Esophagus squamous epithelium (tissue), 5 donors: ENCODE results near the gene HDAC7. TPM values are rescaled to one million over a fixed set of nuclear protein-coding genes. Genes with fewer than 3 reads are reported as not detected.

Experiments
- DNase-seq: peaks from one replicate; lab custom pipeline; 2025; lab: John Stamatoyannopoulos, UW
- H3K27ac ChIP-seq, 4 donors: fragments of 200-600 bp; sonication (generic); one replicate each; pipeline ENCODE4 v1.5.1; 2016 to 2019; ENCODE audit warnings: mild to moderate bottlenecking in 1 of 4
- H3K27me3 ChIP-seq, 4 donors: fragments of 200-600 bp; sonication (generic); 1 replicate in 3 of 4; 2 replicates in 1 of 4; pipeline versions ENCODE4 v1.5.1 to v1.6.0; 2017 to 2021; ENCODE audit warnings: antibody characterized with exemption in 1 of 4
- H3K36me3 ChIP-seq, 3 donors: fragments of 200-600 bp; sonication (generic); one replicate each; pipeline ENCODE4 v1.5.1; 2016 to 2019
- H3K4me1 ChIP-seq, 3 donors: fragments of 200-600 bp; sonication (generic); one replicate each; pipeline ENCODE4 v1.5.1; 2017 to 2019
- H3K4me3 ChIP-seq, 4 donors: fragments of 200-600 bp; sonication (generic); 1 replicate in 3 of 4; 2 replicates in 1 of 4; pipeline ENCODE4 v1.5.1; 2016 to 2019; ENCODE audit warnings: mild to moderate bottlenecking in 2 of 4, moderate library complexity in 1 of 4
- H3K9me3 ChIP-seq, 3 donors: fragments of 200-600 bp; sonication (generic); one replicate each; pipeline ENCODE4 v1.5.1; 2016 to 2019
- POLR2A ChIP-seq, 4 donors: fragments of 450-650 bp; IDR thresholded peaks; one replicate each; pipeline ENCODE4 v1.6.1; 2017; ENCODE audit warnings: antibody characterized with exemption in 4 of 4, mild to moderate bottlenecking in 4 of 4, moderate library complexity in 3 of 4
- WGBS, 2 donors: methylation state at CpG; one replicate each; pipeline ENCODE4 v1.1.5; 2018; 5-methylcytosine and 5-hydroxymethylcytosine counted together
- intact Hi-C: fragments of 100-400 bp; cut with DNase I; formaldehyde crosslinking; loops from one replicate; pipeline ENCODE4 v1.15.0; 2022
- total RNA-seq, 4 donors: library from RNA; depleted of rRNA; stranded (reverse); fragments of >200 nt; gene quantifications; one replicate each; pipeline ENCODE4 v1.1.0, GENCODE V29; 2016
- TF ChIP-seq, protein P1 (sequence below), 6 experiments: fragments of 450-650 bp in 4 of 6; fragments of 200-600 bp in 2 of 6; sonication (generic) in 2 of 6; IDR thresholded peaks; one replicate each; pipeline ENCODE4 v1.5.1; 2016 to 2019; ENCODE audit warnings: antibody characterized with exemption in 6 of 6, mild to moderate bottlenecking in 4 of 6, moderate library complexity in 4 of 6
- donor health status: DM: yes; HTN: yes; CAD: no.

HDAC7 gene
- 10 to 100 TPM; 19.8 to 37.2 (median 24.0) TPM for total RNA-seq

DNA sequence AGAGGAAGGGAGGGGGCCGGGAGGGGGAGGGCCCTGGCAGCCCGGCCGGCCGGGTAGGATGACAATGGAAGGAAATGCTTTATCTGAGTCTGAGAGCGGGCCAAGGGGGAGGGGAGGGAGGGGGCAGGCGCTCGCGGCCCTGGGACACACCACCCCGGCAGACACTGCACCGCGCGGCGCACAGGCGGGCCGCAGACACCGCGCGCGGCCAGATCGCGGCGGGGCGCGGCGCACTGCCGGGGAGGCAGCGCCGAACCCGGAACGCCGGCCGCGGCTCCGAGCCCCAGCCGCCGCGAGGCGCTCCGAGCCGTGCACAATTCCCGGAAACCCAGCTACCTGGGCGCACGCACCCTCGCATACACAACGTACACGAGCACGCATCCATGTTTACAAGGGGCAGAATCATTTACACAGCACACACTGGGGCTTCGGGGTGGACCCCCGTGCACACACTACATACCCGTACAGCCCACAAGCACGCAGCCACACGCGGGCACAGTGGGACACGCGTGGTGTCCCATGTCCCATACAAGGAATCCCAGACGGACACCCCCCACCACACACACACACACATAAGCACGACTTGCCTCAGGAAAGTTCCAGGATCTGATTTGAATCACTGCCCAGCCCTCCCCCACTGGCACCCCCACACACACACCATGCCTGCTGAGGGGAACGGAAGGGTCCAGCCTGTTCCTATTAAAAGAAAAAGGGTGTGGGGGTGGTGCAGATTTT, at the start of gene HDAC7:
Gene HDAC7 (minus strand): TSS at position 8 of the 735 bp plus-strand sequence. CDS start 118 bp downstream, outside the sequence.
- Histone ChIP-seq H3K4me3 (peak within 1 kb of the TSS; percentile 64 to 95 (median 82)), H3K27ac (peak within 1 kb of the TSS; percentile 96 to 99 (median 98)), H3K9me3 (no peaks in the 10 kb centered on the region), H3K27me3 (no peaks in the 10 kb centered on the region), H3K4me1 (peaks cover 78 to 93% (median 81%) of the 10 kb centered on the region in 3 donors), H3K36me3 (no peaks in the 10 kb centered on the region)
- WGBS, 2 donors = 0% methylated on average over 1 to 9 of the region's 58 CpGs
- intact Hi-C loops = no loop called here
- TF ChIP-seq, protein P1, sequence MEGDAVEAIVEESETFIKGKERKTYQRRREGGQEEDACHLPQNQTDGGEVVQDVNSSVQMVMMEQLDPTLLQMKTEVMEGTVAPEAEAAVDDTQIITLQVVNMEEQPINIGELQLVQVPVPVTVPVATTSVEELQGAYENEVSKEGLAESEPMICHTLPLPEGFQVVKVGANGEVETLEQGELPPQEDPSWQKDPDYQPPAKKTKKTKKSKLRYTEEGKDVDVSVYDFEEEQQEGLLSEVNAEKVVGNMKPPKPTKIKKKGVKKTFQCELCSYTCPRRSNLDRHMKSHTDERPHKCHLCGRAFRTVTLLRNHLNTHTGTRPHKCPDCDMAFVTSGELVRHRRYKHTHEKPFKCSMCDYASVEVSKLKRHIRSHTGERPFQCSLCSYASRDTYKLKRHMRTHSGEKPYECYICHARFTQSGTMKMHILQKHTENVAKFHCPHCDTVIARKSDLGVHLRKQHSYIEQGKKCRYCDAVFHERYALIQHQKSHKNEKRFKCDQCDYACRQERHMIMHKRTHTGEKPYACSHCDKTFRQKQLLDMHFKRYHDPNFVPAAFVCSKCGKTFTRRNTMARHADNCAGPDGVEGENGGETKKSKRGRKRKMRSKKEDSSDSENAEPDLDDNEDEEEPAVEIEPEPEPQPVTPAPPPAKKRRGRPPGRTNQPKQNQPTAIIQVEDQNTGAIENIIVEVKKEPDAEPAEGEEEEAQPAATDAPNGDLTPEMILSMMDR (IDR thresholded peaks at IDR 0.05) = peak in 2 of 6 experiments; percentile 6 to 11
- TF ChIP-seq POLR2A (IDR thresholded peaks at IDR 0.05) = peak in 2 of 4 donors; percentile 77 to 91
- DNase-seq = no peak

DNA sequence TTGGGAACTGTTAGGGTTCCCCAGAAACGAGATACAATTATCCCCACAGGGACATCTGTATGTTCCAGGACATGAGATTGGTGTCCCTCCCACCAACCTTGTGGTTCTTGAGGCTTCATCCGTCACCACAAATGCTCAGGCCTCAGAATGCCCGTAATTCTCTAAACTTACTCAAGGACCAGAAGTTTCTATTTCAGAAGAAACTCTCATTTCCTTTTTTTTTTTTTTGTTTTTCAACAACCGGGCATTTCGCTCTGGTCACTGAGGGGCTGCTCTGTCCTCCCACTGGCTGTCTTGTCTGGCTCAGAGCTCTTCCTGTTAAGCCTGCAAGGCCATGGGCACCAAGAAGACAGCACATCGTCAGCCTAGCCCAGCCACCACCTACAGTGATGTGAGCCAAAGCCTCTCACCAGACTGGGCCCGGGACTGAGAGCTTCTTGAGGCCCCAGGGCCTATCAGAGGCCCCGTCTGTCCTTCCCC, 48.9 kb upstream of the HDAC7 start:
- TF ChIP-seq POLR2A (IDR thresholded peaks at IDR 0.05) = no peak
- TF ChIP-seq, protein P1 (IDR thresholded peaks at IDR 0.05) = no peak
- intact Hi-C loops = loop anchor here (10.0 kb wide), 1 partner anchor 86 kb away; no protein-coding TSS in a partner anchor
- Histone ChIP-seq H3K9me3 (no peaks in the 10 kb centered on the region), H3K27me3 (no peaks in the 10 kb centered on the region), H3K4me3 (no peak overlapping the region), H3K27ac (peak overlapping the region in 1 of 4 donors; percentile 40), H3K36me3 (peaks cover 0 to 15% (median 10%) of the 10 kb centered on the region in 3 donors), H3K4me1 (peaks cover 14 to 40% (median 24%) of the 10 kb centered on the region in 3 donors)
- WGBS, 2 donors = 82 to 89% methylated on average over 7 to 8 of the region's 8 CpGs
- no peak for DNase-seq

DNA sequence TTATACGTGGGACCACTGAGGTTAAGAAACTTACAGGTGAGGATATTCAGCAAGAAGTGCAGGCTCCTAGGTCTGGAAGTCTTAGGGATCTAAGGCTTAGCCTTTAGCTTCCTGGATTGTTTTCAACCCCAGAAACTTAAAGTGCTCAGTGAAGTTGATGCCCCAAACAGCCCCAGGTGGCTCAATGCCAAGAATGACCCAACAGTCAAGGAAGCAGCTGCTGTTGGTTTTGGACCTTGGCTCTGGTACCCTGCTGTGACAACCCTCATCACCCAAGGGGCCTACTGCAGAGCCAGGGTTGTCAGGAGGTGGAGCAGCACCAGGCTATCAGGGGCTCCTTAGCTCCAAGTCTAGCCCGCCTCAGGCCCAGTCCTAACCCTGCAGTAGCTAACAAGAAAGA, 48.3 kb upstream of the HDAC7 start:
- WGBS, 2 donors = 50 to 95% methylated on average over 1 of the region's 2 CpGs
- no peak for TF ChIP-seq POLR2A (IDR thresholded peaks at IDR 0.05)
- TF ChIP-seq, protein P1 (IDR thresholded peaks at IDR 0.05) = no peak

DNA sequence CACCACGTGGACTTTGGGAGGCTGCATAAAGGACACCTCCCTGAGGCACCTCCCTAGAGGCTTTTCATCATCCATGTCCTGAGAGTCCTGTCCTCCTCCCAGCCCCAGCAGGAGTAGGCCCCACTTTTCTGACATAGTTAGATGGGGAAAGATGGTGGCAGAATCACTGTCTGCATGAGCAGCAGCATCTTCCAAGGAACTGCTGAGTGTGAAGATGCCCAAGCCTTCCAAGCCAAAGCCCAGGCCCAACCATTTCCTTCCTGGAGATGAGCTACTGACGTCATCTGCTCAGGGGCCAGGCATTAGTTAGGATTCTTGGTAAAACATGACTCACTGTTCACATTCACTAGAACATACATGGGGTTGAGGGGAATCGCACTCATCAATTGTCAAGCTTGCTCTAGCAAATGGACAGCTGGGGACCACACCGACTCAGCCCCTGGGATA, 47.8 kb upstream of the HDAC7 start:
- H3K27ac ChIP-seq = peak overlapping the region in 1 of 4 donors; percentile 25
- H3K4me1 ChIP-seq = peaks cover 23 to 51% (median 31%) of the 10 kb centered on the region in 3 donors
- peaks cover 0 to 13% (median 10%) of the 10 kb centered on the region in 3 donors for H3K36me3 ChIP-seq
- H3K27me3 ChIP-seq = no peaks in the 10 kb centered on the region
- DNase-seq = no peak
- intact Hi-C loops = loop anchor here (10.0 kb wide), 1 partner anchor 87 kb away; no protein-coding TSS in a partner anchor
- no peaks in the 10 kb centered on the region for H3K9me3 ChIP-seq
- no peak overlapping the region for H3K4me3 ChIP-seq
- TF ChIP-seq POLR2A (IDR thresholded peaks at IDR 0.05) = no peak
- TF ChIP-seq, protein P1 (IDR thresholded peaks at IDR 0.05) = no peak
- 52 to 100% methylated on average over 1 to 2 of the region's 4 CpGs for WGBS, 2 donors

More for the DNA sequence above, 48.3 kb upstream of the HDAC7 start:
- DNase-seq = no peak
- Histone ChIP-seq H3K36me3 (peaks cover 0 to 13% (median 10%) of the 10 kb centered on the region in 3 donors), H3K4me1 (peaks cover 18 to 46% (median 26%) of the 10 kb centered on the region in 3 donors), H3K27me3 (no peaks in the 10 kb centered on the region), H3K9me3 (no peaks in the 10 kb centered on the region), H3K4me3 (no peak overlapping the region), H3K27ac (peak overlapping the region in 1 of 4 donors; percentile 25)
- intact Hi-C loops = loop anchor here (10.0 kb wide), 1 partner anchor 87 kb away; no protein-coding TSS in a partner anchor
